Immature natural killer cell (primary cell): ENCODE data around the gene TTC9. TPM values are rescaled to one million over a fixed set of nuclear protein-coding genes. Genes with fewer than 3 reads are reported as not detected.

Experiments used
- DNase-seq, 3 donors: peaks; one replicate each; pipeline ENCODE4 v3.0.0; 2022; ENCODE audit warnings: mixed read lengths in 1 of 3
- H3K27ac Mint-ChIP-seq, 6 donors: one replicate each; pipeline ENCODE4 v1.8.0; 2020; ENCODE audit warnings: mixed read lengths in 6 of 6, mild to moderate bottlenecking in 5 of 6, inconsistent platforms in 4 of 6, moderate library complexity in 3 of 6
- H3K27me3 Mint-ChIP-seq, 3 donors: one replicate each; pipeline ENCODE4 v1.8.0; 2020 to 2021; ENCODE audit warnings: low read depth in 3 of 3, mild to moderate bottlenecking in 3 of 3, mixed read lengths in 3 of 3, moderate library complexity in 3 of 3, inconsistent platforms in 1 of 3
- H3K36me3 Mint-ChIP-seq, 3 donors: one replicate each; pipeline ENCODE4 v1.8.0; 2020; ENCODE audit warnings: mixed read lengths in 3 of 3, inconsistent platforms in 2 of 3, mild to moderate bottlenecking in 2 of 3
- H3K4me1 Mint-ChIP-seq, 2 donors: one replicate each; pipeline ENCODE4 v1.8.0; 2020; ENCODE audit warnings: inconsistent platforms in 2 of 2, mild to moderate bottlenecking in 2 of 2, mixed read lengths in 2 of 2, moderate library complexity in 1 of 2
- H3K4me3 Mint-ChIP-seq, 5 donors: one replicate each; pipeline ENCODE4 v1.8.0; 2020; ENCODE audit warnings: mild to moderate bottlenecking in 5 of 5, mixed read lengths in 5 of 5, inconsistent platforms in 3 of 5, moderate library complexity in 3 of 5
- H3K9me3 Mint-ChIP-seq, 6 donors: one replicate each; pipeline ENCODE4 v1.8.0; 2020; ENCODE audit warnings: mild to moderate bottlenecking in 6 of 6, mixed read lengths in 6 of 6, inconsistent platforms in 4 of 6, moderate library complexity in 3 of 6
- polyA plus RNA-seq, 3 donors: library from polyadenylated mRNA; unstranded; fragments of 300-500 nt; fragmentation: Illumina TruSeq; gene quantifications; one replicate each; pipeline ENCODE4 v1.2.3, GENCODE V29; 2021

TTC9 gene
- polyA plus RNA-seq, result 1 to 10 TPM in 2 of 3 donors, under 1 TPM in 1; 0.98 to 1.4 (median 1.3) TPM

GRCh38 chr14:70641548-70642302, at the start of gene TTC9:
Gene TTC9, plus strand, starts transcription at chr14:70641916. Its CDS starts 214 bp downstream, at chr14:70642130.
- Mint-ChIP-seq H3K36me3 (no peaks in the 10 kb centered on the region), H3K9me3 (no peaks in the 10 kb centered on the region), H3K27ac (peak within 1 kb of the TSS; percentile 3 to 85 (median 72)), H3K4me1 (peaks cover 37 to 47% of the 10 kb centered on the region in 2 donors), H3K4me3 (peak within 1 kb of the TSS; percentile 90 to 93 (median 90)), H3K27me3 (peaks cover 4 to 32% (median 8%) of the 10 kb centered on the region in 3 donors)
- peak; percentile 17 to 30 (median 18) for DNase-seq

GRCh38 chr14:70594461-70594860, 47.3 kb upstream of the TTC9 start:
- H3K4me3 Mint-ChIP-seq, result no peak overlapping the region
- H3K4me1 Mint-ChIP-seq, result peaks cover 9 to 28% of the 10 kb centered on the region in 2 donors

GRCh38 chr14:70595443-70596185, 46.1 kb upstream of the TTC9 start:
- Mint-ChIP-seq H3K27ac (no peak overlapping the region), H3K36me3 (peaks cover 17 to 40% (median 18%) of the 10 kb centered on the region in 3 donors), H3K27me3 (peaks cover 0 to 4% (median 3%) of the 10 kb centered on the region in 3 donors), H3K4me3 (no peak overlapping the region), H3K9me3 (no peaks in the 10 kb centered on the region), H3K4me1 (peaks cover 19 to 39% of the 10 kb centered on the region in 2 donors)
- no peak for DNase-seq

More at GRCh38 chr14:70594461-70594860, 47.3 kb upstream of the TTC9 start:
- DNase-seq, result no peak
- Mint-ChIP-seq H3K27me3 (peaks cover 0 to 2% (median 0%) of the 10 kb centered on the region in 3 donors), H3K36me3 (peaks cover 19 to 49% (median 21%) of the 10 kb centered on the region in 3 donors), H3K27ac (no peak overlapping the region), H3K9me3 (no peaks in the 10 kb centered on the region)

GRCh38 chr14:70597731-70598130, 44.0 kb upstream of the TTC9 start:
- H3K36me3 Mint-ChIP-seq, result peaks cover 9 to 21% (median 10%) of the 10 kb centered on the region in 3 donors
- no peak overlapping the region for H3K4me3 Mint-ChIP-seq
- no peak overlapping the region for H3K27ac Mint-ChIP-seq
- DNase-seq, result no peak
- no peaks in the 10 kb centered on the region for H3K9me3 Mint-ChIP-seq
- peaks cover 19 to 46% of the 10 kb centered on the region in 2 donors for H3K4me1 Mint-ChIP-seq
- peaks cover 2 to 6% (median 5%) of the 10 kb centered on the region in 3 donors for H3K27me3 Mint-ChIP-seq

- Mint-ChIP-seq H3K4me3 (peak overlapping the region; percentile 73 to 100 (median 99)), H3K36me3 (peaks cover under 1 to 11% (median 9%) of the 10 kb centered on the region in 3 donors), H3K4me1 (peaks cover 19 to 46% of the 10 kb centered on the region in 2 donors), H3K27me3 (peaks cover 2 to 10% (median 5%) of the 10 kb centered on the region in 3 donors), H3K9me3 (no peaks in the 10 kb centered on the region), H3K27ac (peak overlapping the region in 5 of 6 donors; percentile 54 to 98 (median 87))
- no peak for DNase-seq
These were observed 42.4 kb upstream of the TTC9 start for GRCh38 chr14:70599345-70599744.

- Mint-ChIP-seq H3K4me3 (peak within 1 kb of the TSS; percentile 97 to 100 (median 99)), H3K4me1 (peaks cover 19 to 46% of the 10 kb centered on the region in 2 donors), H3K27ac (peak within 1 kb of the TSS; percentile 87 to 98 (median 96)), H3K27me3 (peaks cover 5 to 12% (median 5%) of the 10 kb centered on the region in 3 donors), H3K36me3 (peaks cover 0 to 6% (median 5%) of the 10 kb centered on the region in 3 donors), H3K9me3 (no peaks in the 10 kb centered on the region)
- peak; percentile 84 to 89 (median 87) for DNase-seq
These were observed 41.1 kb upstream of the TTC9 start, which contains the start of gene MED6 for GRCh38 chr14:70600382-70601157. Gene MED6, minus strand, starts transcription at chr14:70600655. Its CDS starts 18 bp downstream, at chr14:70600637.

GRCh38 chr14:70601162-70601561, 40.6 kb upstream of the TTC9 start:
- peaks cover 0 to 5% (median 5%) of the 10 kb centered on the region in 3 donors for H3K36me3 Mint-ChIP-seq

GRCh38 chr14:70602254-70602653, 39.5 kb upstream of the TTC9 start:
- no peak overlapping the region for H3K27ac Mint-ChIP-seq
- H3K9me3 Mint-ChIP-seq, result no peaks in the 10 kb centered on the region
- H3K36me3 Mint-ChIP-seq, result peaks cover 0 to 3% (median 3%) of the 10 kb centered on the region in 3 donors
- DNase-seq, result no peak
- H3K4me1 Mint-ChIP-seq, result peaks cover 19 to 36% of the 10 kb centered on the region in 2 donors
- no peak overlapping the region for H3K4me3 Mint-ChIP-seq
- H3K27me3 Mint-ChIP-seq, result peaks cover 4 to 15% (median 13%) of the 10 kb centered on the region in 3 donors

More at GRCh38 chr14:70601162-70601561, 40.6 kb upstream of the TTC9 start:
- Mint-ChIP-seq H3K4me1 (peaks cover 19 to 44% of the 10 kb centered on the region in 2 donors), H3K27ac (peak overlapping the region in 4 of 6 donors; percentile 51 to 87 (median 77)), H3K9me3 (no peaks in the 10 kb centered on the region), H3K4me3 (peak overlapping the region; percentile 85 to 100 (median 99)), H3K27me3 (peaks cover 4 to 12% (median 9%) of the 10 kb centered on the region in 3 donors)
- no peak for DNase-seq

- no peak overlapping the region for H3K4me3 Mint-ChIP-seq
- H3K27me3 Mint-ChIP-seq, result peaks cover 3 to 29% (median 4%) of the 10 kb centered on the region in 3 donors
- no peaks in the 10 kb centered on the region for H3K36me3 Mint-ChIP-seq
- no peak for DNase-seq
- H3K27ac Mint-ChIP-seq, result no peak overlapping the region
- no peaks in the 10 kb centered on the region for H3K9me3 Mint-ChIP-seq
- H3K4me1 Mint-ChIP-seq, result no peaks in the 10 kb centered on the region
These were observed 30.5 kb upstream of the TTC9 start for GRCh38 chr14:70611216-70611615.

GRCh38 chr14:70616646-70617045, 25.1 kb upstream of the TTC9 start:
- Mint-ChIP-seq H3K27me3 (peaks cover 1 to 21% (median 2%) of the 10 kb centered on the region in 3 donors), H3K9me3 (no peaks in the 10 kb centered on the region), H3K36me3 (no peaks in the 10 kb centered on the region), H3K27ac (no peak overlapping the region), H3K4me1 (no peaks in the 10 kb centered on the region), H3K4me3 (no peak overlapping the region)
- no peak for DNase-seq

- no peak for DNase-seq
- Mint-ChIP-seq H3K27me3 (peaks cover 1 to 23% (median 2%) of the 10 kb centered on the region in 3 donors), H3K4me1 (no peaks in the 10 kb centered on the region), H3K4me3 (no peak overlapping the region), H3K27ac (no peak overlapping the region), H3K9me3 (peaks cover 0 to 3% (median 0%) of the 10 kb centered on the region in 6 donors), H3K36me3 (peaks cover 0 to 3% (median 0%) of the 10 kb centered on the region in 3 donors)
These were observed 23.4 kb upstream of the TTC9 start for GRCh38 chr14:70618314-70618713.

GRCh38 chr14:70619708-70620107, 22.0 kb upstream of the TTC9 start:
- H3K4me3 Mint-ChIP-seq, result no peak overlapping the region
- H3K27me3 Mint-ChIP-seq, result peaks cover 1 to 16% (median 2%) of the 10 kb centered on the region in 3 donors
- peaks cover 0 to 3% (median 0%) of the 10 kb centered on the region in 3 donors for H3K36me3 Mint-ChIP-seq
- DNase-seq, result no peak
- peaks cover 0 to 4% (median 0%) of the 10 kb centered on the region in 6 donors for H3K9me3 Mint-ChIP-seq
- H3K27ac Mint-ChIP-seq, result no peak overlapping the region
- H3K4me1 Mint-ChIP-seq, result no peaks in the 10 kb centered on the region
